SK-N-SH treated with all-trans-retinoic acid at 6 μM for 48 hours (cell line): Measurements from ENCODE around the gene ZNF546.

ENCODE experiments used
- GLIS3 ChIP-seq: fragments of 250-450 bp; sonication (Bioruptor Pico); IDR thresholded peaks from 2 replicates; pipeline ENCODE4 v1.5.0; 2020; ENCODE audit warnings: mild to moderate bottlenecking, moderate library complexity
- POU6F1 ChIP-seq: fragments of 250-450 bp; sonication (Bioruptor Pico); IDR thresholded peaks from 2 replicates; pipeline ENCODE4 v1.8.0; 2021; ENCODE audit warnings: low read depth, mild to moderate bottlenecking, moderate library complexity, borderline replicate concordance
- TCF4 ChIP-seq: fragments of 250-450 bp; sonication (Bioruptor Pico); IDR thresholded peaks from 2 replicates; pipeline ENCODE4 v1.8.0; 2021; ENCODE audit warnings: mild to moderate bottlenecking, moderate library complexity, borderline replicate concordance
- TF ChIP-seq, protein P1 (sequence below): fragments of 250-450 bp; sonication (Bioruptor Pico); IDR thresholded peaks from 2 replicates; pipeline ENCODE4 v1.8.0; 2020; ENCODE audit warnings: mild to moderate bottlenecking, moderate library complexity, borderline replicate concordance

Gene ZNF546

GRCh38 chr19:40070058-40070457 lies 73.2 kb downstream of the ZNF546 start (continued):
- TF ChIP-seq, protein P1, sequence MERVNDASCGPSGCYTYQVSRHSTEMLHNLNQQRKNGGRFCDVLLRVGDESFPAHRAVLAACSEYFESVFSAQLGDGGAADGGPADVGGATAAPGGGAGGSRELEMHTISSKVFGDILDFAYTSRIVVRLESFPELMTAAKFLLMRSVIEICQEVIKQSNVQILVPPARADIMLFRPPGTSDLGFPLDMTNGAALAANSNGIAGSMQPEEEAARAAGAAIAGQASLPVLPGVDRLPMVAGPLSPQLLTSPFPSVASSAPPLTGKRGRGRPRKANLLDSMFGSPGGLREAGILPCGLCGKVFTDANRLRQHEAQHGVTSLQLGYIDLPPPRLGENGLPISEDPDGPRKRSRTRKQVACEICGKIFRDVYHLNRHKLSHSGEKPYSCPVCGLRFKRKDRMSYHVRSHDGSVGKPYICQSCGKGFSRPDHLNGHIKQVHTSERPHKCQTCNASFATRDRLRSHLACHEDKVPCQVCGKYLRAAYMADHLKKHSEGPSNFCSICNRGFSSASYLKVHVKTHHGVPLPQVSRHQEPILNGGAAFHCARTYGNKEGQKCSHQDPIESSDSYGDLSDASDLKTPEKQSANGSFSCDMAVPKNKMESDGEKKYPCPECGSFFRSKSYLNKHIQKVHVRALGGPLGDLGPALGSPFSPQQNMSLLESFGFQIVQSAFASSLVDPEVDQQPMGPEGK (CRISPR knock-in tag): no peak
- TF ChIP-seq POU6F1 (CRISPR knock-in tag) (no peak), TCF4 (CRISPR knock-in tag) (no peak), GLIS3 (no peak)
